HepG2 (cell line): ENCODE measurements around the gene MTHFS. TPM values are rescaled to one million over a fixed set of nuclear protein-coding genes. Genes with fewer than 3 reads are reported as not detected.
A peak's percentile ranks its signal among the peaks of the same experiment; 100 is the strongest.

Source experiments
- ATAC-seq: fragments of 200-7000 bp; cut with Tn5 transposase; 3 replicates; pipeline ENCODE4 v1.9.1; 2020; ENCODE audit warnings: mild to moderate bottlenecking, moderate library complexity
- BruUV-seq: library from RNA; stranded (reverse); fragments of 400-500 nt; replicated peaks from 2 replicates; lab custom pipeline; 2021; lab: Mats Ljungman, UMichigan
- CTCF ChIA-PET: fragments of 300-600 bp; formaldehyde crosslinking; extraction: SDS; loops from one replicate; lab custom pipeline; 2021; ENCODE audit warnings: low total read pairs, inconsistent platforms, low intra/inter-chr PET ratio; lab: Yijun Ruan, JAX
- POLR2A ChIA-PET: fragments of 350-600 bp; sonication (Branson Sonifier 250); formaldehyde crosslinking; loops from one replicate; lab custom pipeline; 2020; ENCODE audit warnings: antibody characterized with exemption, inconsistent platforms; lab: Yijun Ruan, JAX
- DNase-seq: peaks from one replicate; pipeline ENCODE4 v3.0.0-alpha.2; 2015; ENCODE audit warnings: low spot score
- FAIRE-seq: peaks from 3 replicates; lab custom pipeline; 2011; peaks lifted over from hg19 to GRCh38; lab: Jason Lieb, UNC
- H2AFZ ChIP-seq: one replicate; pipeline ENCODE4 v1.6.1; 2011; ENCODE audit warnings: low read length, inconsistent platforms
- H3K27ac ChIP-seq: fragments of 300-600 bp; 3 replicates; pipeline ENCODE4 v1.8.0; 2011; ENCODE audit warnings: mixed run types, mild to moderate bottlenecking, mixed read lengths, low read length, inconsistent platforms; ENCODE audit not compliant: insufficient read depth; ENCODE audit errors: extremely low read length
- H3K27me3 ChIP-seq, 2 experiments: fragments of 200-600 bp in 1 of 2; 2 replicates in 1 of 2; 3 replicates in 1 of 2; pipeline versions ENCODE4 v1.6.0 to v1.8.0; 2011; ENCODE audit warnings: low read length in 2 of 2, mild to moderate bottlenecking in 2 of 2, moderate library complexity in 2 of 2, inconsistent platforms in 1 of 2; ENCODE audit not compliant: insufficient read depth in 2 of 2, control insufficient read depth in 1 of 2
- H3K36me3 ChIP-seq, 2 experiments: fragments of 200-600 bp in 1 of 2; replicated peaks in 1 of 2; 2 replicates in 1 of 2; 3 replicates in 1 of 2; pipeline versions ENCODE4 v1.5.1 to v1.8.0; 2011; ENCODE audit warnings: low read length in 2 of 2, inconsistent platforms in 1 of 2; ENCODE audit not compliant: insufficient read depth in 2 of 2, control insufficient read depth in 1 of 2
- H3K4me1 ChIP-seq: 2 replicates; pipeline ENCODE4 v1.5.1; 2012; ENCODE audit warnings: low read length, inconsistent platforms; ENCODE audit not compliant: insufficient read depth
- H3K4me2 ChIP-seq: 2 replicates; pipeline ENCODE4 v1.6.0; 2011; ENCODE audit warnings: low read depth, low read length, inconsistent platforms
- H3K4me3 ChIP-seq, 3 experiments: fragments of 200-600 bp in 1 of 3; sonication (generic), shearing (Covaris generic) in 1 of 3; replicated peaks in 1 of 3; 2 replicates each; pipeline ENCODE4 v1.5.1; 2011 to 2016; ENCODE audit warnings: low read length in 3 of 3, inconsistent platforms in 2 of 3, low read depth in 2 of 3, mild to moderate bottlenecking in 2 of 3, control low read depth in 1 of 3, mixed read lengths in 1 of 3; ENCODE audit not compliant: insufficient read depth in 1 of 3
- H3K79me2 ChIP-seq: one replicate; pipeline ENCODE4 v1.6.1; 2011; ENCODE audit warnings: low read length, inconsistent platforms; ENCODE audit not compliant: insufficient read depth
- H3K9ac ChIP-seq: 2 replicates; pipeline ENCODE4 v1.6.0; 2011; ENCODE audit warnings: mild to moderate bottlenecking, low read depth, low read length, inconsistent platforms; ENCODE audit not compliant: insufficient read depth
- H3K9me3 ChIP-seq: 2 replicates; pipeline ENCODE4 v1.5.1; 2012; ENCODE audit warnings: mild to moderate bottlenecking, low read length
- H4K20me1 ChIP-seq: 2 replicates; pipeline ENCODE4 v1.6.0; 2011; ENCODE audit warnings: inconsistent platforms, mild to moderate bottlenecking, low read length, moderate library complexity; ENCODE audit not compliant: insufficient read depth
- ATAD3A ChIP-seq: sonication (generic); formaldehyde crosslinking; IDR thresholded peaks from 2 replicates; pipeline ENCODE4 v1.4.0; 2020; ENCODE audit warnings: missing genetic modification reagents
- BCL6 ChIP-seq: IDR thresholded peaks from 2 replicates; pipeline ENCODE4 v1.6.1; 2016; ENCODE audit warnings: missing genetic modification reagents, missing compliant biosample characterization
- DR1 ChIP-seq: sonication (generic); formaldehyde crosslinking; IDR thresholded peaks from 2 replicates; pipeline ENCODE4 v1.8.0; 2021; ENCODE audit warnings: mild to moderate bottlenecking, missing genetic modification reagents, inconsistent platforms
- HNF4A ChIP-seq: sonication (generic); formaldehyde crosslinking; IDR thresholded peaks from 2 replicates; pipeline ENCODE4 v1.4.0; 2020; ENCODE audit warnings: missing genetic modification reagents
- NR2F6 ChIP-seq, 2 experiments: IDR thresholded peaks; 2 replicates each; pipeline ENCODE4 v1.6.1; 2016; ENCODE audit warnings: antibody characterized with exemption in 1 of 2, mild to moderate bottlenecking in 1 of 2
- RAD51 ChIP-seq: fragments of 450-650 bp; IDR thresholded peaks from 2 replicates; pipeline ENCODE4 v1.6.1; 2016; ENCODE audit warnings: borderline replicate concordance
- SOX5 ChIP-seq: IDR thresholded peaks from 2 replicates; pipeline ENCODE4 v1.6.1; 2016; ENCODE audit warnings: borderline replicate concordance
- ZFYVE20 ChIP-seq: sonication (generic); formaldehyde crosslinking; IDR thresholded peaks from 2 replicates; pipeline ENCODE4 v1.8.0; 2023; ENCODE audit warnings: low read depth, mild to moderate bottlenecking, moderate library complexity, missing genetic modification reagents, borderline replicate concordance
- ZMYM2 ChIP-seq: sonication (generic); formaldehyde crosslinking; IDR thresholded peaks from 2 replicates; pipeline ENCODE4 v1.8.0; 2022; ENCODE audit warnings: mild to moderate bottlenecking, missing genetic modification reagents
- ZMYM4 ChIP-seq: sonication (generic); formaldehyde crosslinking; IDR thresholded peaks from 2 replicates; pipeline ENCODE4 v1.8.1; 2023; ENCODE audit warnings: mild to moderate bottlenecking, missing genetic modification reagents
- ZNF343 ChIP-seq: sonication (generic); formaldehyde crosslinking; IDR thresholded peaks from 2 replicates; pipeline ENCODE4 v1.4.0; 2020; ENCODE audit warnings: mild to moderate bottlenecking, missing genetic modification reagents
- ZNF562 ChIP-seq: sonication (generic); formaldehyde crosslinking; IDR thresholded peaks from 2 replicates; pipeline ENCODE4 v1.8.0; 2022; ENCODE audit warnings: missing genetic modification reagents, borderline replicate concordance
- ZNF605 ChIP-seq: sonication (generic); formaldehyde crosslinking; IDR thresholded peaks from 2 replicates; pipeline ENCODE4 v1.8.0; 2022; ENCODE audit warnings: mild to moderate bottlenecking, missing genetic modification reagents
- WGBS: methylation state at CpG from one replicate; pipeline ENCODE4 v1.1.6; 2017; ENCODE audit warnings: low lambda C conversion rate; 5-methylcytosine and 5-hydroxymethylcytosine counted together
- in situ Hi-C: cut with HindIII; loops from 2 replicates; pipeline ENCODE4 v1.10.0; 2017; ENCODE audit warnings: low pct_unique_long_range_greater_than_20kb; ENCODE audit not compliant: extremely low pct_ligation_motif_present
- intact Hi-C: fragments of 100-400 bp; cut with micrococcal nuclease; formaldehyde crosslinking; loops from one replicate; pipeline ENCODE4 v1.10.0; 2022; ENCODE audit not compliant: unreplicated experiment
- polyA plus RNA-seq, 8 experiments: library from polyadenylated mRNA; depleted of rRNA in 3 of 8; stranded (reverse) in 7 of 8; unstranded in 1 of 8; fragments of >200 nt; fragmentation: Illumina TruSeq in 4 of 8; extraction: Trizol in 4 of 8; gene quantifications; 2 replicates each; pipeline versions ENCODE4 v1.2.1 to v1.2.3, GENCODE V29; 2011 to 2016; ENCODE audit warnings: low read depth in 4 of 8, missing spikeins in 1 of 8, mixed read lengths in 1 of 8; ENCODE audit not compliant: insufficient read depth in 1 of 8
- total RNA-seq, 5 experiments: library from RNA; depleted of rRNA; stranded (reverse); fragments of >200 nt; fragmentation: Illumina TruSeq; extraction: Trizol; gene quantifications; 2 replicates each; pipeline ENCODE4 v1.2.3, GENCODE V29; 2016; ENCODE audit warnings: low read depth in 1 of 5
- TF ChIP-seq, protein P1 (sequence below): sonication (generic); formaldehyde crosslinking; IDR thresholded peaks from 2 replicates; pipeline ENCODE4 v1.5.0; 2020; ENCODE audit warnings: mild to moderate bottlenecking, missing genetic modification reagents
- TF ChIP-seq, protein P2 (sequence below): IDR thresholded peaks from 2 replicates; pipeline ENCODE4 v1.6.1; 2016; ENCODE audit warnings: low read depth
- TF ChIP-seq, protein P3 (sequence below): sonication (generic); formaldehyde crosslinking; IDR thresholded peaks from 2 replicates; pipeline ENCODE4 v1.4.0; 2020; ENCODE audit warnings: missing genetic modification reagents, mild to moderate bottlenecking, borderline replicate concordance
- TF ChIP-seq, protein P4 (sequence below): sonication (generic); formaldehyde crosslinking; IDR thresholded peaks from 2 replicates; pipeline ENCODE4 v1.8.1; 2023; ENCODE audit warnings: mild to moderate bottlenecking, missing genetic modification reagents, borderline replicate concordance

MTHFS gene
- total and polyA plus RNA-seq, 2 of the 13 experiments (the other 11 are each of a cell fraction or from before 2014, with no cell fraction given): 37.0 to 49.7 TPM

DNA sequence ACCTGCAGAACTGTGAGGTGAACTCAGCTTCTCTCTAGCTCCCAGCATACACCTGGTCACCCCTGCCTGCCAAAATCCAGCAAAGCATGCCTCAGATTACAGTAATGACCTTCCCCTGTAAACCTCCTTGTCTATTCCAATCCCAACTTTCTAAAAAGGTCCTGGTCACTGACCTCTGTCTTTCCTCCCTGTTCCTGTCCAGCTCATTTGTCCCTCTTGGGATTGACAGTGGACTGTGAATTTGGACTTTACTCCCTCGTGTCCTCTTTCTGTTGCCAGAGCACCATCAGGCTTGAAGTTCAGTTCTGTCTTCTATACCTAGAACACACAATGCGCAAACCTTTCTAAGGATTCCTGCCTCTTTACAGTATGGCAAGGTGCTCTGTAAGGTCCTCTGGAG is 50.3 kb downstream of the MTHFS start:
- Histone ChIP-seq H3K27ac (no peak overlapping the region), H3K4me3 (no peak overlapping the region), H3K4me2 (no peak overlapping the region), H3K9me3 (no peaks in the 10 kb centered on the region), H3K27me3 (no peaks in the 10 kb centered on the region), H3K4me1 (peaks cover 18% of the 10 kb centered on the region), H2AFZ (no peak overlapping the region), H4K20me1 (no peaks in the 10 kb centered on the region), H3K9ac (no peak overlapping the region), H3K79me2 (peaks cover 4% of the 10 kb centered on the region), H3K36me3 (peaks cover 16 to 56% of the 10 kb centered on the region in 2 experiments)
- ChIA-PET POLR2A (no interaction called here), CTCF (no interaction called here)
- 71% methylated on average over 2 of the region's 2 CpGs for whole genome bisulfite sequencing
- FAIRE-seq (no peak), ATAC-seq (peak; percentile 25; the same call in 2 of the 3 replicates), DNase-seq (peak; percentile 11)
- in situ Hi-C loops: no loop called here
- intact Hi-C loops: no loop called here
- BruUV-seq: no TSS peak
- TF ChIP-seq, protein P1, sequence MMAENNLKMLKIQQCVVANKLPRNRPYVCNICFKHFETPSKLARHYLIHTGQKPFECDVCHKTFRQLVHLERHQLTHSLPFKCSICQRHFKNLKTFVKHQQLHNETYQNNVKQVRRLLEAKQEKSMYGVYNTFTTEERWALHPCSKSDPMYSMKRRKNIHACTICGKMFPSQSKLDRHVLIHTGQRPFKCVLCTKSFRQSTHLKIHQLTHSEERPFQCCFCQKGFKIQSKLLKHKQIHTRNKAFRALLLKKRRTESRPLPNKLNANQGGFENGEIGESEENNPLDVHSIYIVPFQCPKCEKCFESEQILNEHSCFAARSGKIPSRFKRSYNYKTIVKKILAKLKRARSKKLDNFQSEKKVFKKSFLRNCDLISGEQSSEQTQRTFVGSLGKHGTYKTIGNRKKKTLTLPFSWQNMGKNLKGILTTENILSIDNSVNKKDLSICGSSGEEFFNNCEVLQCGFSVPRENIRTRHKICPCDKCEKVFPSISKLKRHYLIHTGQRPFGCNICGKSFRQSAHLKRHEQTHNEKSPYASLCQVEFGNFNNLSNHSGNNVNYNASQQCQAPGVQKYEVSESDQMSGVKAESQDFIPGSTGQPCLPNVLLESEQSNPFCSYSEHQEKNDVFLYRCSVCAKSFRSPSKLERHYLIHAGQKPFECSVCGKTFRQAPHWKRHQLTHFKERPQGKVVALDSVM (CRISPR knock-in tag): no peak
- no peak for TF ChIP-seq RAD51
- 0 out of 2 replicates have a peak, but pooled peaks have one; percentile 34 for TF ChIP-seq ZMYM2 (CRISPR knock-in tag)
- peak; percentile 36; the same call in 1 of the 2 replicates for TF ChIP-seq BCL6
- 0 out of 2 replicates have a peak, but pooled peaks have one; percentile 12 for TF ChIP-seq NR2F6 (IDR thresholded peaks at IDR 0.05)
- no peak for TF ChIP-seq NR2F6 (CRISPR knock-in tag; IDR thresholded peaks at IDR 0.05)
- TF ChIP-seq, protein P2, sequence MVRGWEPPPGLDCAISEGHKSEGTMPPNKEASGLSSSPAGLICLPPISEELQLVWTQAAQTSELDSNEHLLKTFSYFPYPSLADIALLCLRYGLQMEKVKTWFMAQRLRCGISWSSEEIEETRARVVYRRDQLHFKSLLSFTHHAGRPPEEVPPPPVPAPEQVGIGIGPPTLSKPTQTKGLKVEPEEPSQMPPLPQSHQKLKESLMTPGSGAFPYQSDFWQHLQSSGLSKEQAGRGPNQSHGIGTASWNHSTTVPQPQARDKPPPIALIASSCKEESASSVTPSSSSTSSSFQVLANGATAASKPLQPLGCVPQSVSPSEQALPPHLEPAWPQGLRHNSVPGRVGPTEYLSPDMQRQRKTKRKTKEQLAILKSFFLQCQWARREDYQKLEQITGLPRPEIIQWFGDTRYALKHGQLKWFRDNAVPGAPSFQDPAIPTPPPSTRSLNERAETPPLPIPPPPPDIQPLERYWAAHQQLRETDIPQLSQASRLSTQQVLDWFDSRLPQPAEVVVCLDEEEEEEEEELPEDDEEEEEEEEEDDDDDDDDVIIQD (CRISPR knock-in tag): peak; percentile 26; the same call in 1 of the 2 replicates
- no peak for TF ChIP-seq ZFYVE20 (CRISPR knock-in tag)
- no peak for TF ChIP-seq ATAD3A (CRISPR knock-in tag)
- TF ChIP-seq ZNF605 (CRISPR knock-in tag): no peak
- peak; percentile 82 for TF ChIP-seq HNF4A (CRISPR knock-in tag)
- TF ChIP-seq ZNF562: no peak
- TF ChIP-seq ZNF343 (CRISPR knock-in tag): no peak
- TF ChIP-seq, protein P3, sequence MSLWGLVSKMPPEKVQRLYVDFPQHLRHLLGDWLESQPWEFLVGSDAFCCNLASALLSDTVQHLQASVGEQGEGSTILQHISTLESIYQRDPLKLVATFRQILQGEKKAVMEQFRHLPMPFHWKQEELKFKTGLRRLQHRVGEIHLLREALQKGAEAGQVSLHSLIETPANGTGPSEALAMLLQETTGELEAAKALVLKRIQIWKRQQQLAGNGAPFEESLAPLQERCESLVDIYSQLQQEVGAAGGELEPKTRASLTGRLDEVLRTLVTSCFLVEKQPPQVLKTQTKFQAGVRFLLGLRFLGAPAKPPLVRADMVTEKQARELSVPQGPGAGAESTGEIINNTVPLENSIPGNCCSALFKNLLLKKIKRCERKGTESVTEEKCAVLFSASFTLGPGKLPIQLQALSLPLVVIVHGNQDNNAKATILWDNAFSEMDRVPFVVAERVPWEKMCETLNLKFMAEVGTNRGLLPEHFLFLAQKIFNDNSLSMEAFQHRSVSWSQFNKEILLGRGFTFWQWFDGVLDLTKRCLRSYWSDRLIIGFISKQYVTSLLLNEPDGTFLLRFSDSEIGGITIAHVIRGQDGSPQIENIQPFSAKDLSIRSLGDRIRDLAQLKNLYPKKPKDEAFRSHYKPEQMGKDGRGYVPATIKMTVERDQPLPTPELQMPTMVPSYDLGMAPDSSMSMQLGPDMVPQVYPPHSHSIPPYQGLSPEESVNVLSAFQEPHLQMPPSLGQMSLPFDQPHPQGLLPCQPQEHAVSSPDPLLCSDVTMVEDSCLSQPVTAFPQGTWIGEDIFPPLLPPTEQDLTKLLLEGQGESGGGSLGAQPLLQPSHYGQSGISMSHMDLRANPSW (CRISPR knock-in tag): no peak
- TF ChIP-seq ZMYM4: peak; percentile 49; the same call in 1 of the 2 replicates
- no peak for TF ChIP-seq SOX5 (CRISPR knock-in tag)
- TF ChIP-seq DR1 (CRISPR knock-in tag): no peak
- TF ChIP-seq, protein P4, sequence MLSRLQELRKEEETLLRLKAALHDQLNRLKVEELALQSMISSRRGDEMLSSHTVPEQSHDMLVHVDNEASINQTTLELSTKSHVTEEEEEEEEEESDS (CRISPR knock-in tag): no peak
